ENCODE results near the gene MAPK6. TPM values are rescaled to one million over a fixed set of nuclear protein-coding genes. Genes with fewer than 3 reads are reported as not detected.
"Not testable (repeated sequence)": the region's sequence is repeated elsewhere in the genome, so short reads cannot be mapped to it uniquely, and the experiment has no call there.

Gene MAPK6
- total and polyA plus RNA-seq, 11 donors: 3.6 to 26.2 (median 17.5) TPM

DNA sequence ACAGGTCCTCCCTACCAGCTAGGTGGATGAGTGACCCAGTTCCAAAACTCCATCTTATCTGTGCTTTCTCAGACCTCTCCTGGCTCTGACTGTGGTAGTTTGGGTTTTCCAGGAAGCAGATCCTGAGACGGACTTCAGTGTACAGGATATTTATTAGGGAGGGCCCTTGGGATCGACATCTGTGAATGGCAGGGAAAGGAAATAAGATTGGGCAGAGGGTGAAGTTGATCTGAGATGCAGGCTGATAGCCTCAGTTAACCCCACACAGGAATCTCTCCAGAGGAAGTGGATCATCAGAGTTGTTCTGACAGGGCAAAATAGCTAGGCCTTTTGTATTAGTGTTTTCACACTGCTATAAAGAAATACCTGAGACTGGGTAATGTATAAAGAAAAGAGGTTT, 16.7 kb upstream of the MAPK6 start:
- WGBS, 4 donors: 56 to 79% (median 69%) methylated on average over 2 of the region's 2 CpGs
- TF ChIP-seq, protein P1, sequence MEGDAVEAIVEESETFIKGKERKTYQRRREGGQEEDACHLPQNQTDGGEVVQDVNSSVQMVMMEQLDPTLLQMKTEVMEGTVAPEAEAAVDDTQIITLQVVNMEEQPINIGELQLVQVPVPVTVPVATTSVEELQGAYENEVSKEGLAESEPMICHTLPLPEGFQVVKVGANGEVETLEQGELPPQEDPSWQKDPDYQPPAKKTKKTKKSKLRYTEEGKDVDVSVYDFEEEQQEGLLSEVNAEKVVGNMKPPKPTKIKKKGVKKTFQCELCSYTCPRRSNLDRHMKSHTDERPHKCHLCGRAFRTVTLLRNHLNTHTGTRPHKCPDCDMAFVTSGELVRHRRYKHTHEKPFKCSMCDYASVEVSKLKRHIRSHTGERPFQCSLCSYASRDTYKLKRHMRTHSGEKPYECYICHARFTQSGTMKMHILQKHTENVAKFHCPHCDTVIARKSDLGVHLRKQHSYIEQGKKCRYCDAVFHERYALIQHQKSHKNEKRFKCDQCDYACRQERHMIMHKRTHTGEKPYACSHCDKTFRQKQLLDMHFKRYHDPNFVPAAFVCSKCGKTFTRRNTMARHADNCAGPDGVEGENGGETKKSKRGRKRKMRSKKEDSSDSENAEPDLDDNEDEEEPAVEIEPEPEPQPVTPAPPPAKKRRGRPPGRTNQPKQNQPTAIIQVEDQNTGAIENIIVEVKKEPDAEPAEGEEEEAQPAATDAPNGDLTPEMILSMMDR (IDR thresholded peaks at IDR 0.05): no peak
- intact Hi-C loops (cut with DNase I): no loop called here
- Histone ChIP-seq H3K9me3 (no peaks in the 10 kb centered on the region), H3K27ac (no peak overlapping the region), H3K4me3 (no peak overlapping the region), H3K27me3 (no peaks in the 10 kb centered on the region), H3K36me3 (no peaks in the 10 kb centered on the region), H3K4me1 (peaks cover 0 to 25% (median 15%) of the 10 kb centered on the region in 12 donors)
- DNase-seq (no peak), ATAC-seq (peak in 1 of 4 donors; percentile 39)

DNA sequence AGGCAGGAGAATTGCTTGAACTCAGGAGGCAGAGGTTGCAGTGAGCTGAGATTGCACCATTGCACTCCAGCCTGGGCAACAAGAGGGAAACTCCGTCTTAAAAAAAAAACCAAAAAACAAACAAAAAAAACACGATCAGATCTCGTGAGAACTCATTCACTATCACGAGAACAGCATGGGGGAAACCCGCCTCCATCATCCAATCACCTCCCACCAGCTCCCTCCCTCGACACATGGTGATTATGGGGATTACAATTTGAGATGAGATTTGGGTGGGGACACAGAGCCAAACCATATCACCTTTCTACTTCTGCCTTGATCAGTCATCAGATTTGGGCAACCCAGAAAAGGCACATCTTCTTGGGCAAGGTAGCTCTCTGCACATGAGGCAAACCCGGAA, 15.9 kb upstream of the MAPK6 start:
- H3K9me3 ChIP-seq; H3K27ac ChIP-seq; H3K27me3 ChIP-seq; H3K4me3 ChIP-seq; DNase-seq; ATAC-seq; H3K36me3 ChIP-seq; intact Hi-C loops (cut with DNase I): not testable (repeated sequence)
- WGBS, 4 donors: 81 to 91% (median 85%) methylated on average over 7 of the region's 7 CpGs
- peaks cover 0 to 28% (median 16%) of the 10 kb centered on the region in 12 donors for H3K4me1 ChIP-seq

DNA sequence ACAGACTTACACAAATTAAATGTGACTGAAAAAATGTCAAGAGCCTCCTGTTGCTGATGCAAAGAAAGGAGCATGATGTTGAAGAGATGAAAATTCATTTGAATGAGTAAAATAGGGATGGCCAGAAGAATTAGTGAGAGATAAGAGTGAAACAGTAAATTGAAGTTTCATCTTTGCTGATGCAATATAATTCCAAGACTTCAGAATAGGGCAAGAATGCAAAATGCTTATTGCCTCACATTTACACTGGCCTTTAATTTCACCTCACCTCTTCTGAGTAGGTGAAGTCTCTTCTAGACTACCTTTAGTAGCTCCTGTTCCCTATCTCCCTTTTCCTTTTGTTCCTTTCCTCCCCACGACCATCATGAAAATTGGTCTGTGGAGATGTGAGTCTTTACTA, 15.3 kb upstream of the MAPK6 start:
- Histone ChIP-seq H3K27me3 (no peaks in the 10 kb centered on the region), H3K4me3 (no peak overlapping the region), H3K9me3 (no peaks in the 10 kb centered on the region), H3K36me3 (no peaks in the 10 kb centered on the region), H3K27ac (no peak overlapping the region), H3K4me1 (peaks cover 0 to 28% (median 16%) of the 10 kb centered on the region in 12 donors)
- ATAC-seq (no peak), DNase-seq (no peak)
- 79 to 93% (median 84%) methylated on average over 1 of the region's 1 CpG for WGBS, 4 donors
- no peak for TF ChIP-seq POLR2A (IDR thresholded peaks at IDR 0.05)
- TF ChIP-seq, protein P1 (IDR thresholded peaks at IDR 0.05): no peak
- intact Hi-C loops (cut with DNase I): no loop called here

DNA sequence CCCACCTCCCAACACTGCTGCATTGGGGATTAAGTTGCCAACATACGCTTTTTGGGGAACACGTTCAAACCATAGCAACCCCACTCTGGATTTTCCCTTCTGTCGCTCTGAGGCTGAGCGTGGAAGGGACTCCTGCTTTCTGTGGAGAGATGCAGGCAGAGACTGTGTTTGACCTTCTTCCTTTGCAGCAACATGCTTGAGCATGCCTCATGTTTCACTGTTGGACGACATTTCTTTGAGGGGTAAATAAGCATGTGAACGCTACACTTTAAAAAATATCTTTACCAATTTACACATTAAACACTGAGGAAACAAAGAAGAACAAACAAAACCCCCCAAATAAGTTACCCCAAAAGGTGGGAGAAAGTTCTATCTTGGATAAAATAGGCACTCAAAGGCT, 14.2 kb upstream of the MAPK6 start:
- no peaks in the 10 kb centered on the region for H3K27me3 ChIP-seq
- no peaks in the 10 kb centered on the region for H3K9me3 ChIP-seq
- no peak overlapping the region for H3K4me3 ChIP-seq
- no peaks in the 10 kb centered on the region for H3K36me3 ChIP-seq
- no peak for DNase-seq
- intact Hi-C loops (cut with DNase I): no loop called here
- no peak for ATAC-seq
- H3K4me1 ChIP-seq: peaks cover 0 to 33% (median 16%) of the 10 kb centered on the region in 12 donors
- H3K27ac ChIP-seq: no peak overlapping the region
- no peak for TF ChIP-seq POLR2A (IDR thresholded peaks at IDR 0.05)
- TF ChIP-seq, protein P1 (IDR thresholded peaks at IDR 0.05): no peak
- WGBS, 4 donors: 95 to 98% (median 96%) methylated on average over 6 of the region's 6 CpGs
